Thoracic aorta (tissue), 2 donors: ENCODE data around the gene SAT2. TPM values are rescaled to one million over a fixed set of nuclear protein-coding genes. Genes with fewer than 3 reads are reported as not detected.

Experiments used
- ATAC-seq: fragments of 150-250 bp; one replicate; pipeline ENCODE4 v1.8.0; 2017; ENCODE audit warnings: low read depth; ENCODE audit not compliant: insufficient number of reproducible peaks, low FRiP score
- DNase-seq: peaks from one replicate; pipeline ENCODE4 v3.0.0-alpha.2; 2020; ENCODE audit warnings: low spot score
- H3K27ac ChIP-seq, 2 donors: fragments of 200-600 bp; sonication (generic); 1 replicate in 1 of 2; 2 replicates in 1 of 2; pipeline ENCODE4 v1.5.1; 2016; ENCODE audit warnings: mild to moderate bottlenecking in 2 of 2, moderate library complexity in 2 of 2
- H3K27me3 ChIP-seq: fragments of 200-600 bp; sonication (generic); replicated peaks from 2 replicates; pipeline ENCODE4 v1.6.0; 2016; ENCODE audit warnings: mild to moderate bottlenecking; ENCODE audit not compliant: insufficient read depth
- H3K36me3 ChIP-seq: fragments of 200-600 bp; sonication (generic); one replicate; pipeline ENCODE4 v1.5.1; 2016
- H3K4me1 ChIP-seq, 2 donors: fragments of 200-600 bp; sonication (generic); 1 replicate in 1 of 2; 2 replicates in 1 of 2; pipeline versions ENCODE4 v1.5.1 to v1.6.0; 2016; ENCODE audit warnings: low read depth in 2 of 2, mild to moderate bottlenecking in 1 of 2; ENCODE audit not compliant: control insufficient read depth in 1 of 2
- H3K4me3 ChIP-seq: fragments of 200-600 bp; sonication (generic); 2 replicates; pipeline ENCODE4 v1.5.1; 2016; ENCODE audit warnings: mild to moderate bottlenecking
- H3K9me3 ChIP-seq: fragments of 200-600 bp; sonication (generic); 2 replicates; pipeline ENCODE4 v1.5.1; 2016
- CTCF ChIP-seq: fragments of 200-600 bp; sonication (generic); IDR thresholded peaks from one replicate; pipeline ENCODE4 v1.5.1; 2019; ENCODE audit warnings: antibody characterized with exemption
- total RNA-seq, 2 donors: library from RNA; depleted of rRNA; stranded (reverse); fragments of >200 nt; gene quantifications; one replicate each; pipeline versions ENCODE4 v1.1.0 to v1.2.3, GENCODE V29; 2016

The SAT2 gene
- total RNA-seq, 2 donors from 2014 or later, result 29.8 to 30.9 TPM

DNA sequence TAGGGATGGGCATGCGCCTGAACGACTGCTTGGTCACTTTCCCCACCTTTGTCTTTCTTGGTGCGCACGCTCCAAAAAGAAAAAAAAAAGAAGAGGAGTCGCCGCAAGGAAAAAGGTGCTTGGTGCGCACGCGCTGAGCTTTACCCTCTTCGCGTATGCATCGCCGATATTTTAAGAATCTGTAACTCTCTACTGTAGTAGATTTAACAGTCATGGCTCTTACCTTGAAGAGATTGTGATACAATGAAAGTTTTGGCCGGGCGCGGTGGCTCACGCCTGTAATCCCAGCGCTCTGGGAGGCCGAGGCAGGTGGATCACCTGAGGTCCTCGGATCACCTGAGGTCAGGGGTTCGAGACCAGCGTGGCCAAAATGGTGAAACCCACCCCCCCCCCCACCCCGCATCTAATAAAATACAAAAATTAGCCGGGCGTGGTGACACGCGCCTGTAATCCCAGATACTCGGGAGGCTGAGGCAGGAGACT, 12.3 kb downstream of the SAT2 start:
- Histone ChIP-seq H3K36me3 (peaks cover 4% of the 10 kb centered on the region), H3K27me3 (no peaks in the 10 kb centered on the region), H3K4me3 (peak overlapping the region; percentile 92), H3K27ac (peak overlapping the region; percentile 73 to 84), H3K4me1 (peaks cover 15 to 38% of the 10 kb centered on the region in 2 donors), H3K9me3 (no peaks in the 10 kb centered on the region)
- no peak for TF ChIP-seq CTCF
- no peak for ATAC-seq
- DNase-seq, result no peak

GRCh38 chr17:7614425-7615264, 13.0 kb downstream of the SAT2 start, which contains the start of gene FXR2:
TSS of gene FXR2 (minus strand) at chr17:7614897. CDS start at chr17:7614532, 365 bp downstream.
- Histone ChIP-seq H3K4me1 (peaks cover 15 to 38% of the 10 kb centered on the region in 2 donors), H3K9me3 (no peaks in the 10 kb centered on the region), H3K36me3 (peaks cover 4% of the 10 kb centered on the region), H3K4me3 (peak within 1 kb of the TSS; percentile 92), H3K27ac (peak within 1 kb of the TSS; percentile 76 to 84), H3K27me3 (no peaks in the 10 kb centered on the region)
- ATAC-seq (peak; percentile 98), DNase-seq (peak; percentile 98)
- peak; percentile 33 for TF ChIP-seq CTCF

DNA sequence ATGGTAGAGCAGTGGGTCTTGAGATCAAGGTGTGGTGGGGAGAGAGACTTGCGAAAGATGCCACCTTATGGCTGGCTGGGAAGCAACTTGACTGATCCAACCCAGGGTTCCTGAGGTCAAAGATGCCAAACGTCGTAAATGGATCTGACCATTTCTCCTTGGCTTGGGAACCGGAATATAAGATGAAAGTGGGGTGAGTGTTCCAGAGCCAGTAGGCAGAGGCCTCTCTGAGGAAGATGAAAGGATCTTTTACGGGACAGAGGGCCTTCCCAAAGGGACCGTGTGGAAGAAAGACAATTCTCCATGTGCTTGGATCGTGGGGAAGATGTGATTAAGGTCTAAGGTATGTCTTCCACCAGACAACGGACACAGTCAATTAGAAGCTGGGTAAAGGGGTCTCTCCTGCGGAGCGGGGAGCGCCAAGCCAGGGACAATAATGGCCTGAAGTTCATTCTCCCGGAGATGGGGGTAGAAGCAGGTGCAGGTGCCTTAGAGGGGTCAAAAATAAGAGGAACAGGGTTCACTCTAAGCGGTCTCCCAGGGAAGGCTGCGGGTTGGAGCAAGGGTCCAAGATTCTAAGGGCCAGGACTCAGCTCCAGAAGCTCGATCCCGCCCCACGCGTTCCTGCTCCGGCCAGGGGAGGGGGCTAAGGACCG, 13.7 kb downstream of the SAT2 start:
- no peaks in the 10 kb centered on the region for H3K9me3 ChIP-seq
- DNase-seq (no peak), ATAC-seq (no peak)
- no peak for TF ChIP-seq CTCF
- no peaks in the 10 kb centered on the region for H3K27me3 ChIP-seq
- peaks cover 18 to 38% of the 10 kb centered on the region in 2 donors for H3K4me1 ChIP-seq
- peak overlapping the region; percentile 92 for H3K4me3 ChIP-seq
- H3K27ac ChIP-seq, result peak overlapping the region; percentile 76 to 84
- H3K36me3 ChIP-seq, result peaks cover 4% of the 10 kb centered on the region

GRCh38 chr17:7612294-7612640, 15.4 kb downstream of the SAT2 start:
- Histone ChIP-seq H3K36me3 (peaks cover 4% of the 10 kb centered on the region), H3K4me1 (peaks cover 18 to 38% of the 10 kb centered on the region in 2 donors), H3K4me3 (no peak overlapping the region), H3K27ac (no peak overlapping the region), H3K9me3 (no peaks in the 10 kb centered on the region), H3K27me3 (no peaks in the 10 kb centered on the region)
- no peak for TF ChIP-seq CTCF
- no peak for DNase-seq
- no peak for ATAC-seq

GRCh38 chr17:7611635-7612293, 15.9 kb downstream of the SAT2 start:
- Histone ChIP-seq H3K36me3 (peaks cover 4% of the 10 kb centered on the region), H3K4me1 (peaks cover 18 to 38% of the 10 kb centered on the region in 2 donors), H3K4me3 (no peak overlapping the region), H3K27ac (no peak overlapping the region), H3K9me3 (no peaks in the 10 kb centered on the region), H3K27me3 (no peaks in the 10 kb centered on the region)
- no peak for TF ChIP-seq CTCF
- DNase-seq (no peak), ATAC-seq (no peak)
